H1 (cell line): ENCODE results near the gene DPH1. TPM values are rescaled to one million over a fixed set of nuclear protein-coding genes. Genes with fewer than 3 reads are reported as not detected.

ENCODE experiments used
- CTCF ChIA-PET: fragments of 300-600 bp; sonication (Branson Sonifier 250); formaldehyde crosslinking; loops from one replicate; lab custom pipeline; 2021; ENCODE audit not compliant: partially characterized antibody; lab: Charles Lee
- POLR2A ChIA-PET: fragments of 300-600 bp; sonication (Branson Sonifier 250); formaldehyde crosslinking; loops from one replicate; lab custom pipeline; 2021; ENCODE audit warnings: inconsistent platforms; ENCODE audit not compliant: partially characterized antibody; lab: Charles Lee
- DNase-seq, 2 experiments: peaks; one replicate each; pipeline versions ENCODE4 v3.0.0 to v3.0.0-alpha.2; 2010 to 2022; ENCODE audit warnings: low spot score in 2 of 2, low read depth in 1 of 2, mixed read lengths in 1 of 2
- FAIRE-seq: peaks from 2 replicates; lab custom pipeline; 2011; peaks lifted over from hg19 to GRCh38; lab: Jason Lieb, UNC
- H2AFZ ChIP-seq: 2 replicates; pipeline ENCODE4 v1.8.1; 2012; ENCODE audit warnings: low read length, inconsistent platforms
- H2AK5ac ChIP-seq: 2 replicates; pipeline ENCODE4 v1.6.1; 2013; ENCODE audit warnings: low read depth, low read length
- H2BK120ac ChIP-seq: replicated peaks from 2 replicates; pipeline ENCODE3; 2013; ENCODE audit warnings: low read depth, low read length, inconsistent platforms
- H2BK12ac ChIP-seq: 2 replicates; pipeline ENCODE4 v1.6.1; 2013; ENCODE audit warnings: low read depth, low read length
- H2BK15ac ChIP-seq: 2 replicates; pipeline ENCODE4 v1.6.1; 2013; ENCODE audit warnings: low read length
- H2BK20ac ChIP-seq: 2 replicates; pipeline ENCODE4 v1.6.1; 2013; ENCODE audit warnings: low read length
- H2BK5ac ChIP-seq: 2 replicates; pipeline ENCODE4 v1.6.1; 2013; ENCODE audit warnings: low read depth, low read length
- H3K14ac ChIP-seq: 2 replicates; pipeline ENCODE4 v1.6.1; 2013; ENCODE audit warnings: inconsistent platforms; ENCODE audit not compliant: insufficient read length
- H3K18ac ChIP-seq: 2 replicates; pipeline ENCODE4 v1.6.1; 2013; ENCODE audit warnings: low read length; ENCODE audit errors: extremely low read depth
- H3K23ac ChIP-seq: 2 replicates; pipeline ENCODE4 v1.6.1; 2013; ENCODE audit warnings: inconsistent platforms; ENCODE audit not compliant: insufficient read length
- H3K23me2 ChIP-seq: 2 replicates; pipeline ENCODE4 v1.6.1; 2013; ENCODE audit warnings: low read depth, low read length
- H3K27ac ChIP-seq: 2 replicates; pipeline ENCODE4 v1.6.1; 2011; ENCODE audit warnings: low read depth, low read length, inconsistent platforms
- H3K27me3 ChIP-seq, 4 experiments: replicated peaks in 1 of 4; 1 replicate in 1 of 4; 2 replicates in 3 of 4; pipeline versions ENCODE4 v1.6.1 to v1.8.1; 2011 to 2013; ENCODE audit warnings: low read length in 3 of 4, mild to moderate bottlenecking in 3 of 4, inconsistent platforms in 2 of 4, mixed read lengths in 2 of 4, moderate library complexity in 1 of 4; ENCODE audit not compliant: control insufficient read depth in 3 of 4, insufficient read depth in 3 of 4; ENCODE audit errors: extremely low read depth in 1 of 4
- H3K36me3 ChIP-seq, 4 experiments: 2 replicates each; pipeline versions ENCODE4 v1.6.1 to v1.8.1; 2011 to 2013; ENCODE audit warnings: mild to moderate bottlenecking in 4 of 4, low read length in 3 of 4, moderate library complexity in 2 of 4, control low read depth in 1 of 4, inconsistent platforms in 1 of 4; ENCODE audit not compliant: insufficient read depth in 4 of 4, control insufficient read depth in 2 of 4
- H3K4ac ChIP-seq: replicated peaks from 2 replicates; pipeline ENCODE3; 2013; ENCODE audit warnings: low read length, low read depth, mixed read lengths, inconsistent platforms; ENCODE audit not compliant: insufficient read length
- H3K4me1 ChIP-seq, 4 experiments: replicated peaks in 1 of 4; 1 replicate in 1 of 4; 2 replicates in 3 of 4; pipeline versions ENCODE4 v1.6.1 to v1.8.1; 2011 to 2013; ENCODE audit warnings: low read length in 3 of 4, inconsistent platforms in 2 of 4, mixed read lengths in 1 of 4; ENCODE audit not compliant: insufficient read depth in 4 of 4, control insufficient read depth in 3 of 4
- H3K4me2 ChIP-seq, 2 experiments: 2 replicates each; pipeline versions ENCODE4 v1.6.1 to v1.8.1; 2011 to 2013; ENCODE audit warnings: low read depth in 2 of 2, low read length in 2 of 2, control low read depth in 1 of 2, inconsistent platforms in 1 of 2, mild to moderate bottlenecking in 1 of 2; ENCODE audit not compliant: insufficient read depth in 1 of 2
- H3K4me3 ChIP-seq, 4 experiments: fragments of 200-600, 300-600 bp in 1 of 4; sonication (generic), shearing (Covaris generic), sonication (Bioruptor Twin) in 1 of 4; 2 replicates each; pipeline versions ENCODE4 v1.5.1 to v1.8.1; 2011 to 2016; ENCODE audit warnings: low read length in 4 of 4, low read depth in 3 of 4, control low read depth in 2 of 4, inconsistent platforms in 2 of 4, mild to moderate bottlenecking in 2 of 4, mixed read lengths in 1 of 4, moderate library complexity in 1 of 4; ENCODE audit not compliant: insufficient read depth in 2 of 4; ENCODE audit errors: extremely low read depth in 1 of 4
- H3K56ac ChIP-seq: replicated peaks from 2 replicates; pipeline ENCODE3; 2013; ENCODE audit warnings: low read depth, mild to moderate bottlenecking, mixed read lengths, low read length, inconsistent platforms; ENCODE audit not compliant: insufficient read length
- H3K79me1 ChIP-seq: 2 replicates; pipeline ENCODE4 v1.6.1; 2013; ENCODE audit warnings: low read depth, low read length, control low read depth
- H3K79me2 ChIP-seq, 2 experiments: 2 replicates each; pipeline versions ENCODE4 v1.6.1 to v1.8.1; 2012 to 2013; ENCODE audit warnings: low read length in 2 of 2, mild to moderate bottlenecking in 2 of 2, inconsistent platforms in 1 of 2; ENCODE audit not compliant: insufficient read depth in 2 of 2, control insufficient read depth in 1 of 2
- H3K9ac ChIP-seq, 4 experiments: replicated peaks in 1 of 4; 1 replicate in 1 of 4; 2 replicates in 3 of 4; pipeline versions ENCODE4 v1.6.1 to v1.8.1; 2011 to 2013; ENCODE audit warnings: low read depth in 3 of 4, low read length in 3 of 4, control low read depth in 2 of 4, mild to moderate bottlenecking in 2 of 4, moderate library complexity in 2 of 4, inconsistent platforms in 1 of 4; ENCODE audit errors: extremely low read depth in 1 of 4
- H3K9me3 ChIP-seq, 2 experiments: 2 replicates each; pipeline versions ENCODE4 v1.6.1 to v1.8.1; 2012 to 2013; ENCODE audit warnings: mild to moderate bottlenecking in 2 of 2, moderate library complexity in 2 of 2, control low read depth in 1 of 2, inconsistent platforms in 1 of 2, low read depth in 1 of 2, low read length in 1 of 2, mixed read lengths in 1 of 2; ENCODE audit not compliant: insufficient read depth in 2 of 2
- H4K20me1 ChIP-seq, 2 experiments: replicated peaks in 1 of 2; 2 replicates each; pipeline versions ENCODE3 to v1.8.1; 2011 to 2013; ENCODE audit warnings: inconsistent platforms in 2 of 2, low read length in 2 of 2, mild to moderate bottlenecking in 1 of 2; ENCODE audit not compliant: insufficient read depth in 2 of 2, control insufficient read depth in 1 of 2
- H4K5ac ChIP-seq: 2 replicates; pipeline ENCODE4 v1.6.1; 2013; ENCODE audit warnings: low read length, low read depth, mixed read lengths, inconsistent platforms; ENCODE audit not compliant: insufficient read length
- H4K8ac ChIP-seq: 2 replicates; pipeline ENCODE4 v1.8.0; 2013; ENCODE audit warnings: mild to moderate bottlenecking, moderate library complexity, low read length, inconsistent platforms; ENCODE audit not compliant: insufficient read depth; ENCODE audit errors: extremely low read depth
- H4K91ac ChIP-seq: replicated peaks from 2 replicates; pipeline ENCODE3; 2013; ENCODE audit warnings: low read length, mixed read lengths, inconsistent platforms; ENCODE audit not compliant: insufficient read length
- ATF2 ChIP-seq: IDR thresholded peaks from 2 replicates; pipeline ENCODE4 v1.6.1; 2012; ENCODE audit warnings: low read length, inconsistent platforms
- CBX5 ChIP-seq: fragments of 300-800, 300-1000 bp; sonication (generic); IDR thresholded peaks from 2 replicates; pipeline ENCODE4 v1.7.1; 2016; ENCODE audit warnings: antibody characterized with exemption, low read length, low read depth
- CEBPB ChIP-seq: IDR thresholded peaks from 2 replicates; pipeline ENCODE4 v1.6.1; 2012; ENCODE audit warnings: low read depth, low read length
- CREB1 ChIP-seq: IDR thresholded peaks from 2 replicates; pipeline ENCODE4 v1.6.1; 2012; ENCODE audit warnings: inconsistent platforms
- GTF2F1 ChIP-seq: IDR thresholded peaks from 2 replicates; pipeline ENCODE4 v1.6.1; 2012; ENCODE audit warnings: low read depth, low read length, improper control_type of control experiment, borderline replicate concordance
- JUN ChIP-seq: IDR thresholded peaks from 2 replicates; pipeline ENCODE4 v1.6.1; 2011; ENCODE audit warnings: low read depth, mild to moderate bottlenecking, improper control_type of control experiment, low read length
- NANOG ChIP-seq: IDR thresholded peaks from 2 replicates; pipeline ENCODE4 v1.6.1; 2011; ENCODE audit warnings: low read length, low read depth, mild to moderate bottlenecking, inconsistent platforms; ENCODE audit not compliant: insufficient read depth, poor library complexity, severe bottlenecking
- PHF8 ChIP-seq: fragments of 200-600 bp; sonication (generic); conservative IDR thresholded peaks from 2 replicates; pipeline ENCODE4 v1.7.1; 2012; ENCODE audit warnings: low read depth, mild to moderate bottlenecking, inconsistent platforms, low read length, moderate library complexity
- POLR2A ChIP-seq, 2 experiments: IDR thresholded peaks; 1 replicate in 1 of 2; 2 replicates in 1 of 2; pipeline ENCODE4 v1.6.1; 2011; ENCODE audit warnings: low read depth in 2 of 2, low read length in 2 of 2, mild to moderate bottlenecking in 2 of 2; ENCODE audit errors: control extremely low read depth in 1 of 2
- SIN3A ChIP-seq, 2 experiments: IDR thresholded peaks in 1 of 2; conservative IDR thresholded peaks in 1 of 2; 2 replicates each; pipeline ENCODE4 v1.6.1; 2011 to 2012; ENCODE audit warnings: low read length in 2 of 2, improper control_type of control experiment in 1 of 2, low read depth in 1 of 2, mild to moderate bottlenecking in 1 of 2
- SIRT6 ChIP-seq: IDR thresholded peaks from one replicate; pipeline ENCODE4 v1.7.1; 2012; ENCODE audit warnings: low read length, inconsistent platforms
- SRF ChIP-seq: IDR thresholded peaks from 2 replicates; pipeline ENCODE4 v1.6.1; 2011; ENCODE audit warnings: mild to moderate bottlenecking, low read depth, low read length, moderate library complexity
- SUZ12 ChIP-seq: fragments of 200-600 bp; sonication (generic); IDR thresholded peaks from 2 replicates; pipeline ENCODE4 v1.6.1; 2012; ENCODE audit warnings: mild to moderate bottlenecking, inconsistent platforms, low read length, moderate library complexity, mixed read lengths
- WGBS, 2 experiments: shearing (Covaris generic) in 1 of 2; methylation state at CpG; one replicate each; pipeline versions ENCODE4 v1.1.6 to v1.1.7; 2013 to 2015; ENCODE audit warnings: low lambda C conversion rate in 2 of 2, mixed read lengths in 2 of 2, inconsistent platforms in 1 of 2, low coverage in 1 of 2, missing lambda C conversion rate in 1 of 2; ENCODE audit not compliant: insufficient replicate concordance in 2 of 2, insufficient coverage in 1 of 2, insufficient read length in 1 of 2; ENCODE audit errors: extremely low coverage in 1 of 2, missing lambda C conversion rate in 1 of 2; 5-methylcytosine and 5-hydroxymethylcytosine counted together
- polyA plus RNA-seq, 7 experiments: library from polyadenylated mRNA; depleted of rRNA in 3 of 7; stranded (reverse) in 5 of 7; unstranded in 2 of 7; fragments of >200 nt in 5 of 7; fragments of 200-250 nt in 2 of 7; gene quantifications; 1 replicate in 5 of 7; 2 replicates in 1 of 7; 4 replicates in 1 of 7; pipeline versions ENCODE4 v1.2.1 to v1.2.3, GENCODE V29; 2011 to 2013; ENCODE audit warnings: missing spikeins in 2 of 7, mixed read lengths in 2 of 7
- total RNA-seq: library from RNA; stranded (reverse); fragmentation: NEBNext Ultra II Directional; extraction: Animal tissue kit (Norgen Biotek cat#: 25700); gene quantifications from 2 replicates; pipeline ENCODE4 v1.2.1, GENCODE V29; 2021

Gene DPH1
- total and polyA plus RNA-seq, 2 of the 8 experiments (the other 6 are each of a cell fraction or from before 2014, with no cell fraction given): 24.9 to 30.0 TPM

GRCh38 chr17:2047590-2047989 is 17.6 kb downstream of the DPH1 start:
- ChIA-PET CTCF (interaction anchor here (0.6 to 2.5 kb wide), 6 partner anchors 11 to 197 kb away, joined by 3 to 9 read pairs (median 6); partner anchors contain the start of gene RTN4RL1), POLR2A (no interaction called here)
- H3K9ac ChIP-seq: no peak overlapping the region
- no peak overlapping the region for H3K4me2 ChIP-seq
- no peak overlapping the region for H2BK120ac ChIP-seq
- H2BK20ac ChIP-seq: no peak overlapping the region
- H3K18ac ChIP-seq: no peak overlapping the region
- TF ChIP-seq CBX5 (no peak), GTF2F1 (no peak), ATF2 (no peak), NANOG (no peak), POLR2A (IDR thresholded peaks at IDR 0.05; ENCODE audit: control extremely low read depth in 1 of 2, low read depth in 2 of 2, low read length in 2 of 2) (no peak), JUN (no peak), CEBPB (no peak), CREB1 (no peak), SIN3A (conservative IDR thresholded peaks at IDR 0.05 in 1 of 2, IDR thresholded peaks at IDR 0.05 in 1 of 2; ENCODE audit: low read depth in 1 of 2, low read length in 2 of 2) (no peak), PHF8 (no peak), SUZ12 (no peak), SIRT6 (no peak), SRF (no peak)
- no peak overlapping the region for H3K23ac ChIP-seq
- H3K56ac ChIP-seq: no peak overlapping the region
- H2BK12ac ChIP-seq: no peak overlapping the region
- no peak overlapping the region for H4K8ac ChIP-seq
- H3K4me3 ChIP-seq: no peak overlapping the region
- H2AFZ ChIP-seq: no peak overlapping the region
- H3K23me2 ChIP-seq: peaks cover 5% of the 10 kb centered on the region; the same call in 1 of the 2 replicates
- FAIRE-seq: no peak
- H2BK5ac ChIP-seq: no peak overlapping the region
- H3K4me1 ChIP-seq: peaks cover 0 to 7% (median 1%) of the 10 kb centered on the region in 4 experiments; a peak in 2 of 7 replicates
- H3K27ac ChIP-seq: no peak overlapping the region
- H4K5ac ChIP-seq: no peak overlapping the region
- H2AK5ac ChIP-seq: no peak overlapping the region
- peaks cover 26 to 48% (median 45%) of the 10 kb centered on the region in 4 experiments for H3K27me3 ChIP-seq
- peaks cover 6 to 8% of the 10 kb centered on the region in 2 experiments for H4K20me1 ChIP-seq
- H3K79me1 ChIP-seq: peaks cover 4% of the 10 kb centered on the region
- WGBS, 2 experiments: 78% methylated on average over 6 of the region's 6 CpGs; no CpG with 5 or more reads in 1 of the 2 experiments
- DNase-seq: no peak
- H3K79me2 ChIP-seq: no peaks in the 10 kb centered on the region
- no peak overlapping the region for H2BK15ac ChIP-seq
- H3K9me3 ChIP-seq: no peaks in the 10 kb centered on the region
- no peak overlapping the region for H4K91ac ChIP-seq
- H3K36me3 ChIP-seq: peaks cover 0 to 9% (median 4%) of the 10 kb centered on the region in 4 experiments; a peak in 4 of 8 replicates
- H3K4ac ChIP-seq: no peak overlapping the region
- H3K14ac ChIP-seq: no peak overlapping the region
